ENCODE results near the gene BEAN1.

DNA sequence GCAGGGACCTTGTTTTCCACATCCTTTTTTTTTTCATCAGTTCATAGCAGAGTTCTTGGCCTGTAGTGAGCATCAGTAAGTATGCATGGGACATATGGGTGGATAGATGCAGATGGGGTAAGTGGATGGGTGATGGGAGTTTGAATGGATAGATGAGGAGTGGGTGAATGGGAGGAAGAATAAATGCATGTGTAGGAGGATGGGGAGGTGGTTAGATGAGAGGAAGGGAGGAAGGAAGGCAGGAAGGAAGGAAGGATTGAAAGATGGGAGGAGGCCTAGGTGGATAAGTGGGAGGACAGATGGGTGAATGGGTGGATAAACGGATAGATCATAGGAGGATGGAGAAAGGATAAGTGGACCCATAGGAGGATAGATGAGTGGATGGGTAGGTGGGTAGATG, 3.9 kb upstream of the BEAN1 start:
- TF ChIP-seq POLR2AphosphoS5 (IDR thresholded peaks at IDR 0.05): no peak
- TF ChIP-seq, protein P1, sequence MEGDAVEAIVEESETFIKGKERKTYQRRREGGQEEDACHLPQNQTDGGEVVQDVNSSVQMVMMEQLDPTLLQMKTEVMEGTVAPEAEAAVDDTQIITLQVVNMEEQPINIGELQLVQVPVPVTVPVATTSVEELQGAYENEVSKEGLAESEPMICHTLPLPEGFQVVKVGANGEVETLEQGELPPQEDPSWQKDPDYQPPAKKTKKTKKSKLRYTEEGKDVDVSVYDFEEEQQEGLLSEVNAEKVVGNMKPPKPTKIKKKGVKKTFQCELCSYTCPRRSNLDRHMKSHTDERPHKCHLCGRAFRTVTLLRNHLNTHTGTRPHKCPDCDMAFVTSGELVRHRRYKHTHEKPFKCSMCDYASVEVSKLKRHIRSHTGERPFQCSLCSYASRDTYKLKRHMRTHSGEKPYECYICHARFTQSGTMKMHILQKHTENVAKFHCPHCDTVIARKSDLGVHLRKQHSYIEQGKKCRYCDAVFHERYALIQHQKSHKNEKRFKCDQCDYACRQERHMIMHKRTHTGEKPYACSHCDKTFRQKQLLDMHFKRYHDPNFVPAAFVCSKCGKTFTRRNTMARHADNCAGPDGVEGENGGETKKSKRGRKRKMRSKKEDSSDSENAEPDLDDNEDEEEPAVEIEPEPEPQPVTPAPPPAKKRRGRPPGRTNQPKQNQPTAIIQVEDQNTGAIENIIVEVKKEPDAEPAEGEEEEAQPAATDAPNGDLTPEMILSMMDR (IDR thresholded peaks at IDR 0.05 in 8 of 11, conservative IDR thresholded peaks at IDR 0.05 in 3 of 11): no peak

Measured in spleen (tissue), 7 donors.